HG03039 (cell line): Measurements from ENCODE around the gene NCBP2L.
"Not testable (repeated sequence)": the region's sequence is repeated elsewhere in the genome, so short reads cannot be mapped to it uniquely, and the experiment has no call there.

Experiments
- ATAC-seq: cut with Tn5 transposase; IDR thresholded peaks from one replicate; pipeline ENCODE4 v1.9.1; 2021; ENCODE audit warnings: mild to moderate bottlenecking, moderate library complexity; ENCODE audit not compliant: unreplicated experiment

Gene NCBP2L

DNA sequence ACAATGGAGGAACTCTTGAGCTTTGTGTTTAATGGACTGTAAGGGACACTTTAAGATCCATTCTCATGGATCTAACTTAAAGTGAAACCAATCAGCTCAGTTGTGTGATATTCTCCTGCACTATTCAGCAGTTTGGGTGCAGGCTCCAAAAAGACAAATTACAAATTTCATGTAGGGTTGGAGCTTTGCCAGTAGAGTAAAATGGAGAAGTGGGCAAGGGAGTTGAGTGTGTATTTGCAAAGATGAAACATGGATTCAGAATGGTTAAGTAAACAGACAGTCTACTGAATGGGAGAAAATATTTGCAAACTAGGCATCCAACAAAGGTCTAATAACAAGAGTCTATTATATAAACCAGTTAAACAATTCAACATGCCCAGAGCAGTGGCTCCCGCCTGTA lies 26.9 kb downstream of the NCBP2L start:
- ATAC-seq, result no peak

DNA sequence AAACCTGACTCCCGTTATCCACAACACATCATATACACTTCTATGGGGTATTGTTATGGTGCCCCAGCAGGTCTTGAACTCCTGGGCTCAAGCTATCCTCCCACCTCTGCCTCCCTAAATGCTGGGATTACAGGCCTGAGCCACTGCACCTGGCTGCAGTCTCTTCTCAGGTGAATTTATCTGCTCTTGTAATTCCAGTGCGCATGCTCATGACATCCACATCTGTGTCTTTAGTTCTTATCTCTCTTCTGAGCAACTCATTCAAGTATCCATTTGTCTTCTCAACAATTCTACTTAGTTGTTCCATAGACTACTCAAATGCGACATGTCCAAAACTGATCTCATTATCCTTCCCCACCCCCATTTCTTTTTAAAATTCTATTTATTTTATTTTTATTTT lies 27.6 kb downstream of the NCBP2L start:
- no peak for ATAC-seq

DNA sequence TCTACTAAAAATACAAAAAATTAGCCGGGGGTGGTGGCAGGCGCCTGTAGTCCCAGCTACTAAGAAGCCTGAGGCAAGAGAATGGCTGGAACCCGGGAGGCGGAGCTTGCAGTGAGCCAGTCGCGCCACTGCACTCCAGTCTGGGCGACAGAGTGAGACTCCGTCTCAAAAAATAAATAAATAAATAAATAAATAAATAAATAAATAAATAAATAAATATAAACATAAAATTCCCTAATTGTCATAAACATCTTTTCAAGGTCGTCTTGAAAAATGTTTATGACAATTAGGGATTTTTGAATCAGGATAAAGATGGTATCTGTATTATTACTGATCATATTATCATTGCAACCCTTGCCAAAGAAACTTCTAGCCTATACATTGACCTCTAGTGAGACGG lies 32.5 kb downstream of the NCBP2L start:
- not testable (repeated sequence) for ATAC-seq

DNA sequence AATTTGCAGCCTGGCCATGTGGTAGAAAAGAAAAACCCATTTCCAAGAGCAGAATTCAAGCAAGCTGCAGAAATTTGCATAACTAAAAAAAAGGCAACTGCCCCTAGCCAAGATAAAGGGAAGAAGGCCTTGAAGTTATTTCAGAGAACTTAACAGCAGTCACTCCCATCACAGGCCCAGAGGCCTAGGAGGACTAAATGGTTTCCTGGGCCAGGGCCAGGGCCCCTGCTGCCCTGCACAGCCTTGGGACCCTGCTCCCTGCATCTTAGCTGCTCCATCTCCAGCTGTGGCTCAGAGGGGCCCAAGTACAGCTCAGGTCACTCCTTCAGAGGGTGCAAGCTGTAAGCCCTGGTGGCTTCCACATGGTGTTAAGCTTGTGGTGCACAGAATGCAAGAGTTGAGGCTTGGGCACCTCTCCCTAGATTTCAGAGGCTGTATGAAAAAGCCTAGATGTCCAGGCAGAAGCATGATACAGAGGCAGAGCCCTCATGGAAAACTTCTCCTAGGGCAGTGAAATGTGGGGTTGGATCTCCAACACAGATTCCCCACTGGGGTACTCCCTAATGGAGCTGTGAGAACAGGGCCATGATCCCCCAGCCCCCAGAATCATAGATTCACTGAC lies 41.5 kb downstream of the NCBP2L start:
- no peak for ATAC-seq

GRCh38 chrX:107823042-107823441 lies 45.5 kb downstream of the NCBP2L start:
- ATAC-seq, result no peak

GRCh38 chrX:107823456-107823855 lies 45.9 kb downstream of the NCBP2L start:
- ATAC-seq, result no peak

DNA sequence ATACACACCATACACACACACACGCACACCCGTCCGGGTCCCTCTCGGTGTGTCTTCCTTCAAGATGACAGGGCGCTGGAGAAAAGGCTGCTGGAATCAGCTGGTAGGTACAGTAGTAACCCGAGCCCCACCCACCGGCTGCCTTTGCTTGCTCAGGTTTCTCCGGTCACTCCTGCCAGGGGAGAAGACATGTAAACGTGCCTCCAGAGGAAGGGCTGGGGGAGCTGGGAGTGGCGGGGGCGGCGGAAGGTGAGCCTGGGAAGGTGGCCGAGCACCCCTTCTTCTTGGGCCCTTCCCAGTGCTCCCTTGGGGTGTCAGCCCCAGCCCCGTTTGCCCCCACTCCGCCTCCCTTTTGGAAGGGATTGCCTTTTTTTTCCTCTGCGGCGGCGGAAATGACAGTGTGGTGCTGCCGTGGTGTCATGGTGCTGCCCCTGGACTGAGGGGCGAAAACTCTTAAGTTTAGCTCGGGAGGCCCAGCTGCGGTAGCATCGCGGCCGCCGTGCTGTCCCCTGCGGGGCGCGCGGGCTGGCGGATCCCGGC lies 48.2 kb downstream of the NCBP2L start, which contains the start of gene MID2:
Gene MID2, plus strand, starts transcription at position 169 of the 540 bp plus-strand sequence. CDS start 561 bp downstream, outside the sequence.
- ATAC-seq, result peak; percentile 33

DNA sequence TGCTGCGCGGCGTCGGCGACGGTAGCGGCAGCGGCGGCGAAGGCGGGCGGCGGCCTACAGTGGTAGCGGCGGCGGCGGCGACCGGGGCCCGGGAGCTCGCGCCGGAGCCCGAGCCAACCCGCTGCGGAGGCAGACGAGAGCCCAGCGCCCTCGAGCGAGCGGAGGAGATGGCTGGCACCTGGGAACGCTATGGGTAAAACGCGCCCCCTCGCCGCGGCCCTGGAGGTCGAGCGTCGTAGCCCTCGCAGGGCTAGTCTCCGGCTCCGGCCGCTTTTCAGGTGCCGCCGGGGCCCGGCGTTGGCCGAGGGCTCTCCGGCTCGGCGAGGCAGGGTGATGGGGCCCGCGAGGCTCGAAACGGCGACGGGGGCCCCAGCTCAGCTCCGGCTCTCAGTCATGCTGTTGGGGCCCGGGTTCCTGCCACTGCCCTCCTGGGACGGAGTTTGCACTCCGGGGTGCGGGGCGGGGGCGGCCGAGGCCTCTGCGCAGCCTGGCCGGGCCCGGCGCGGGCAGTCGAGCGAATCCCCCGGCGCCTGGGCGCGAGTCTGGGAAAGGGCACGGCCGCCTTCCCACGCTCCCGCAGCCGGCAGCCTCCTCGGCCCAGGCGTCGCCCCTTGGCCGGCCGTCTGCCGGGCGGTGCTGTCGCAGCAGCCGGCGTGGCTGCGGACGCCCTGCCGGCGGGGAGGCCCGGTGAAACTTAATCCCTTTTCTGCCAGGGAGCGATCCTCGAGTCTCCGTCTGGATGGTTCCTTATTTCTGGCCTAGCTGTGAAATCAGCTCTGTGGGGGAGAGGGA lies 48.9 kb downstream of the NCBP2L start:
- ATAC-seq, result peak; percentile 61

GRCh38 chrX:107827030-107827831 lies 49.7 kb downstream of the NCBP2L start:
- ATAC-seq, result no peak

DNA sequence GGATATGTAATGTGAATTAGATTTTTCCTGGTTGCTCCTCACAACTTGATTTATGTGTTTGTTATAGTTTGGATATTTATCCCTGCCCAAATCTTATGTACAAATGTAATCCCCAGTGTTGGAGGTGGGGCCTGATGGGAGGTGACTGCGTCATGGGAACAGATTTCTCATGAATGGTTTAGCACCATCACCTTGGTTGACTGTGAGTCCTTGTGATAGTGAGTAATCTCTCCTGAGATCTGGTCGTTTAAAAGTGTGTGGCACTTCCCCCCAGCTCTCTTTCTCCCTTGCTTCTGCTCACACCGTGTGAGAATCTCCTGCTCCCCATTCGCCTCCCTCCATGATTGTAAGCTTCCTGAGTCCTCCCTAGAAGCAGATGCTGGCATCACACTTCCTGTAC lies 50.3 kb downstream of the NCBP2L start:
- ATAC-seq, result no peak

DNA sequence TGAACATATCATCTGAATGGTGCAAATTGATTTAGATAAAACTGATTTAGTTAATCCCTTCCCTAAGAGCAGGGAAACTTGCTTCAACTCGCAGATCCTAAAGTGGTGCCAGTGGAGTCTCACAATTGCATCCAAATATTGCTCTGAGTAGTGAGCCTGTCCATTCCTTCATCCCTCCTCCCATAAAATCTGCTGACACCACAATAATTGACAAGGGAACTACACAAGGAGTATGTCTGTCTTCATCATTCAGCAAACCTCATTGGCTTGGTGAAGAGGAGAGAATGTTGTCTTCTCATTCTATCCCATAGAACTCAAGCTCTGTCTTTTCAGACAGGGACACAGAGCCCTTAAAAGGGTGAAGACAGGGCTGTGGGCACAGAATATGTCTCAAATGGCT lies 52.3 kb downstream of the NCBP2L start:
- no peak for ATAC-seq

DNA sequence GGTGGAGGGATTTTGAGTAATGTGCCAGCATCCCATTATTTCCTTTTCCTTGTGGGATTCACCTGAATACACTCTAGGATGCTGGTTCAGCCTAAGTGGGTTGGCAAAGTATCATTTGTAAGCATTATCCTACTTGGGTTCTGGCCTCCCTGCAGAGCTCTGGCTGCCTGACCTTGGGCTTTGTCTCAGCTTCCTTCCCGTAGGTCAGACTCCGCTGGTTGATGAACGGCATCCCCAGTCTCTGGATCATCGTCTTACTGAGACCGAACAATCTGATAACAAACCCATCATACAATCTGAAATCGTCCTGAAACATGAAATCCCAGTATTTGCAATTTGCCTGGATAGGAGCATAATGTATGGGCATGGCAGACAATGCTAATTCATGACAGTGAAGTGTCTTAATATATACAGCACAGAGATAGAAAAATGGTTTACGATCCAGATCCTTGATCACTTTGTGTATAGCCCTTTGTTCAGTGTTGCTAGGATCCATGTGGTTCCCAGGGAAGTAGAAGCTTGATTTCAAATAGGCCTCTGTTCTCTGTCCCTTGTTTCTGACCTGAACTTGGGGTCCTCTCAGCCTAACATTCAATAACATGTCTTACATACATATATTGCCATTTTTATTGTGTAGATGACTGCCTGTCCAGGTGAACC lies 53.7 kb downstream of the NCBP2L start:
- no peak for ATAC-seq

DNA sequence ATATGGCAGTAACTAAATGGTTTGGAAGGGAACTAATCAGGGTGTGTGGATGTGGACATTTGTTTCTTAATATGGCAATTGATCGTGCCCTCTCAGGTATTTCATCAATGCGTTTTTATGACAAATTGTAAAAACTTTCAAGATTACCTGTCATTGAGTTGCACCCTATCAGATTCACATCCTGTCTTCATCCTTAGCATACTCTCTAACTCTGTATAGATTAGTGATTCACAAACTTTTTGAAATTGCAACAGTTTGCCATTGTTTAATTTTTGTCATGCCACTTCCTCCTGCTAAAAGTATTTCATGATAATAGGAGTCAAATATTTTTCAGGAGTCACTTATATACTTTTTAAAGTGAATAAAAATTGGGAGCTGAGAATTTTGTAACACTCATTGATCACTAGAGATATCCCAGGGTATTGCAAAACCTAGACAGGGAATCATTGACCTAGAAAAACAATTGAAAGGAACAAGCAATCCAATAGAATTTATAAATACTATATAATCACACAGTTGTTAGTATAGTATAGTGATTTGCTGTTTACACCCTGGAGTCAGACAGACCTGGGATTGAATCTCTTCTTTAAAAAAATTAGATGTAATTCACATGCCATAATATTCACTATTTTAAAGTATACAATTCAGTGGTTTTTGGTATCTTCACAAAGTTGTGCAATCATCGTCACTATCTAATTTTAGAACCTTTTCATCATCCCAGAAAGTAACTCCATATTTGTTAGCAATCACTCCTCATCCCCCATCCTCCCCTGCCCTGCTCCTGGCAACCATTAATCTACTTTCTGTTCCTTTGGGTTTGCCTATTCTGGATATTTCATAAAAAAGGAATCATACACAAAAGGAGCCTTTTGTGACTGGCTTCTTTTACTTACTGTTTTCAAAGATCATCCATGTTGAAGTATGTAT lies 57.0 kb downstream of the NCBP2L start:
- ATAC-seq, result no peak

DNA sequence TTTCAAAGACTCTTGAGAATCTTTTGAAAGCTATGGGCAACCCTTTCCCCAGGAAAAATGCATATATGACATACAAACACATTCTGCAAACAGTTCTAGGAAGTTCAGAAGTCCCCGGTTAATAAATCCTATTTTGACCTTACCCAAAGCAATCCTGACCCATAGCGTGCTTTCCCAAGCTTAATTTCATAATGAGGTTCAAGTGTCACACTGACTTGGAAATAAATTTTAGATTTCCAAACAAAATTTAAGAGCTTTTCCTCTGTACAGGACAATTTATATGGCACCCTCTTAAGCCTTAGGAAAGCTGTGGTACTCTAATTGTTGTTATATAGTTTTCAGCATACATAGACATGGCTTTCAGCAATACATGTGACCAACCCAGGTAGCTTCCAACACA lies 59.4 kb downstream of the NCBP2L start:
- no peak for ATAC-seq

DNA sequence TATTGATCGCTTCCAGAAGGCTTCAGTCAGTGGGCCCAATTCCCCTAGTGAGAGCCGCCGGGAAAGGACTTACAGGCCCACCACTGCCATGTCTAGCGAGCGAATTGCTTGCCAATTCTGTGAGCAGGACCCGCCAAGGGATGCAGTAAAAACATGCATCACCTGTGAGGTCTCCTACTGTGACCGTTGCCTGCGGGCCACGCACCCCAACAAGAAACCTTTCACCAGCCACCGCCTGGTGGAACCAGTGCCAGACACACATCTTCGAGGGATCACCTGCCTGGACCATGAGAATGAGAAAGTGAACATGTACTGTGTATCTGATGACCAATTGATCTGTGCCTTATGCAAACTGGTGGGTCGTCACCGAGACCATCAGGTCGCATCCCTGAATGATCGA lies 63.4 kb downstream of the NCBP2L start:
- ATAC-seq, result no peak

DNA sequence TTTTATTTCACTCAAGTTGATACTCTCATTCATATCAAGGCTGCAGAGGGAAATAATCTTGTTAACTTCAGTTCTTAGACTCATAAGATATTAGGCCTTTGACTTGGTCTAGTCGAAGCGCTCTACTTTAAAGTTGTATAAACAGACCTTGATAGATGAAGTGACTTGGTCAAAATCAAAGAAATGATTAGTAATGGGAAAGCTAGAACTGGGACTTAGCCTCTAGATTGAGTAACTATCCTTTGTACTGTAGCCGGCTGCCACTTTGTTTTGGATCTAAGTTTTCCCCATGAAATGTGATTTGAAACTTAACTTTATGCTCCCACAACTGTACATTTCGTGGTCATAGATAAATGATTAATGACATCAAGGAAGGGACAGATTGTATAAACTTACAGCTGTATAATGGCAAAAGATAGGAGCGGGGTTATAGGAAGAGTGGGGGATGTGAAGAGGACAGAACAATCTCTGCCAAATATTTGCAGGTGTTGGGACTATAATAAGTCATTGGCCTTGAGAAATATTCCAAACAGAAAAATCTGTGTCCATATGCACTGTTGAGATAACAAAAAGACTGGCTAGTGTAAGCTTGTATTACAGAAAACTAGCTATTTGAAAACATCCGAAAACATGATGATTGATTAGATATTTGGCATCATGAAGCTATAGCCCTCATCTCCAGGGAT lies 65.3 kb downstream of the NCBP2L start:
- no peak for ATAC-seq
